Muscle of back (tissue), 10 donors: ENCODE measurements around the gene DLK1. TPM values are rescaled to one million over a fixed set of nuclear protein-coding genes. Genes with fewer than 3 reads are reported as not detected.

ENCODE experiments used
- polyA plus RNA-seq, 10 donors: library from polyadenylated mRNA; unstranded; fragments of 120-200 nt; gene quantifications; one replicate each; pipeline ENCODE4 v1.2.1, GENCODE V29; 2013; ENCODE audit not compliant: insufficient read length in 10 of 10

Gene DLK1
- polyA plus RNA-seq, 10 donors, result 1,647 to 2,553 (median 1,994) TPM

Other genes with a start within 250 kb of the DLK1 start
- gene BEGAIN, start 139.5 kb upstream of the DLK1 start, polyA plus RNA-seq, result 1 to 10 TPM; 2.3 to 4.1 (median 3.5) TPM
- 1,000 to 10,000 TPM; 2,465 to 7,650 (median 4,019) TPM for gene MEG3, start 99.2 kb downstream of the DLK1 start, polyA plus RNA-seq
- 10 to 100 TPM; 22.0 to 53.8 (median 42.3) TPM for gene RTL1, start 176.8 kb downstream of the DLK1 start, polyA plus RNA-seq